Ovary (tissue), 3 donors: Measurements from ENCODE around the gene CLDN24.

ENCODE experiments used
- POLR2A ChIP-seq: fragments of 450-650 bp; IDR thresholded peaks from one replicate; pipeline ENCODE4 v1.6.1; 2017; ENCODE audit warnings: antibody characterized with exemption, mild to moderate bottlenecking, moderate library complexity
- TF ChIP-seq, protein P1 (sequence below), 3 donors: fragments of 450-650 bp in 2 of 3; fragments of 200-600 bp in 1 of 3; IDR thresholded peaks; one replicate each; pipeline versions ENCODE4 v1.5.1 to v1.8.0; 2016 to 2022; ENCODE audit warnings: antibody characterized with exemption in 3 of 3, mild to moderate bottlenecking in 1 of 3
- donor health status: DM: no; HTN: no; CAD: no.

- TF ChIP-seq, protein P1, sequence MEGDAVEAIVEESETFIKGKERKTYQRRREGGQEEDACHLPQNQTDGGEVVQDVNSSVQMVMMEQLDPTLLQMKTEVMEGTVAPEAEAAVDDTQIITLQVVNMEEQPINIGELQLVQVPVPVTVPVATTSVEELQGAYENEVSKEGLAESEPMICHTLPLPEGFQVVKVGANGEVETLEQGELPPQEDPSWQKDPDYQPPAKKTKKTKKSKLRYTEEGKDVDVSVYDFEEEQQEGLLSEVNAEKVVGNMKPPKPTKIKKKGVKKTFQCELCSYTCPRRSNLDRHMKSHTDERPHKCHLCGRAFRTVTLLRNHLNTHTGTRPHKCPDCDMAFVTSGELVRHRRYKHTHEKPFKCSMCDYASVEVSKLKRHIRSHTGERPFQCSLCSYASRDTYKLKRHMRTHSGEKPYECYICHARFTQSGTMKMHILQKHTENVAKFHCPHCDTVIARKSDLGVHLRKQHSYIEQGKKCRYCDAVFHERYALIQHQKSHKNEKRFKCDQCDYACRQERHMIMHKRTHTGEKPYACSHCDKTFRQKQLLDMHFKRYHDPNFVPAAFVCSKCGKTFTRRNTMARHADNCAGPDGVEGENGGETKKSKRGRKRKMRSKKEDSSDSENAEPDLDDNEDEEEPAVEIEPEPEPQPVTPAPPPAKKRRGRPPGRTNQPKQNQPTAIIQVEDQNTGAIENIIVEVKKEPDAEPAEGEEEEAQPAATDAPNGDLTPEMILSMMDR (IDR thresholded peaks at IDR 0.05), result no peak
- TF ChIP-seq POLR2A, result no peak
Observed at GRCh38 chr4:183370786-183371185, 48.6 kb upstream of the CLDN24 start.
